HG02678 (cell line): ENCODE data around the gene BCR.

Source experiments
- ATAC-seq: cut with Tn5 transposase; IDR thresholded peaks from one replicate; pipeline ENCODE4 v1.9.1; 2021; ENCODE audit warnings: mild to moderate bottlenecking, moderate library complexity; ENCODE audit not compliant: unreplicated experiment

The BCR gene

GRCh38 chr22:23215294-23216241 is 35.3 kb downstream of the BCR start:
- ATAC-seq, result no peak

- no peak for ATAC-seq
Observed at GRCh38 chr22:23216461-23217170, 36.3 kb downstream of the BCR start.

GRCh38 chr22:23217171-23218052 is 37.1 kb downstream of the BCR start:
- no peak for ATAC-seq

- ATAC-seq, result no peak
Observed at GRCh38 chr22:23218053-23218866, 38.0 kb downstream of the BCR start.

- no peak for ATAC-seq
Observed at GRCh38 chr22:23218867-23219251, 38.5 kb downstream of the BCR start.

- ATAC-seq, result no peak
Observed at GRCh38 chr22:23219317-23219716, 39.0 kb downstream of the BCR start.

GRCh38 chr22:23219822-23220484 is 39.6 kb downstream of the BCR start:
- peak; percentile 66 for ATAC-seq

GRCh38 chr22:23220485-23221350 is 40.4 kb downstream of the BCR start:
- peak; percentile 52 for ATAC-seq

GRCh38 chr22:23221351-23221804 is 41.1 kb downstream of the BCR start:
- ATAC-seq, result no peak

GRCh38 chr22:23222033-23222792 is 41.9 kb downstream of the BCR start:
- ATAC-seq, result no peak

- no peak for ATAC-seq
Observed at GRCh38 chr22:23222793-23223568, 42.7 kb downstream of the BCR start.

- no peak for ATAC-seq
Observed at GRCh38 chr22:23223569-23224317, 43.4 kb downstream of the BCR start.

GRCh38 chr22:23224846-23225245 is 44.5 kb downstream of the BCR start:
- ATAC-seq, result no peak

- no peak for ATAC-seq
Observed at GRCh38 chr22:23225337-23225723, 45.0 kb downstream of the BCR start.

- no peak for ATAC-seq
Observed at GRCh38 chr22:23225724-23226496, 45.6 kb downstream of the BCR start.

GRCh38 chr22:23226497-23226850 is 46.2 kb downstream of the BCR start:
- no peak for ATAC-seq
